K562 (cell line): ENCODE data around the gene NR1H2.

Experiments used
- CTBP1 ChIP-seq: fragments of 450-650 bp; IDR thresholded peaks from 2 replicates; pipeline ENCODE4 v1.6.1; 2016; ENCODE audit warnings: borderline replicate concordance
- CTCF ChIP-seq, 3 experiments: IDR thresholded peaks in 2 of 3; conservative IDR thresholded peaks in 1 of 3; 2 replicates each; pipeline ENCODE4 v1.5.1; 2011 to 2012; ENCODE audit warnings: low read length in 3 of 3, mild to moderate bottlenecking in 3 of 3, control low read depth in 2 of 3, improper control_type of control experiment in 1 of 3, inconsistent platforms in 1 of 3, low read depth in 1 of 3, mixed read lengths in 1 of 3, moderate library complexity in 1 of 3; ENCODE audit not compliant: insufficient read depth in 2 of 3
- DDX20 ChIP-seq: fragments of 450-650 bp; IDR thresholded peaks from 2 replicates; pipeline ENCODE4 v1.6.1; 2016; ENCODE audit warnings: missing genetic modification characterization, low read depth, mild to moderate bottlenecking, missing compliant biosample characterization, moderate library complexity
- E2F8 ChIP-seq: fragments of 450-650 bp; IDR thresholded peaks from 2 replicates; pipeline ENCODE4 v1.7.1; 2018; ENCODE audit warnings: mild to moderate bottlenecking, low read depth; ENCODE audit not compliant: partially characterized antibody
- HNRNPL ChIP-seq: fragments of 200-400 bp; formaldehyde crosslinking; IDR thresholded peaks from 2 replicates; pipeline ENCODE4 v1.6.1; 2017; ENCODE audit warnings: low read depth, mild to moderate bottlenecking, low read length
- MAFK ChIP-seq: IDR thresholded peaks from 2 replicates; pipeline ENCODE4 v1.6.1; 2011; ENCODE audit warnings: low read length, improper control_type of control experiment
- PHF21A ChIP-seq: fragments of 450-650 bp; IDR thresholded peaks from 2 replicates; pipeline ENCODE4 v1.6.1; 2017; ENCODE audit warnings: low read depth, borderline replicate concordance
- POLR2AphosphoS5 ChIP-seq: IDR thresholded peaks from 2 replicates; pipeline ENCODE4 v1.6.1; 2011; ENCODE audit warnings: mild to moderate bottlenecking, low read depth, low read length, moderate library complexity; ENCODE audit not compliant: control insufficient read depth, insufficient read depth
- SMARCA5 ChIP-seq: fragments of 450-650 bp; IDR thresholded peaks from 2 replicates; pipeline ENCODE4 v1.6.1; 2016
- SMC3 ChIP-seq: conservative IDR thresholded peaks from 2 replicates; pipeline ENCODE4 v1.6.1; 2011; ENCODE audit warnings: low read depth, low read length, improper control_type of control experiment; ENCODE audit not compliant: insufficient read depth
- USF2 ChIP-seq: sonication (generic); formaldehyde crosslinking; IDR thresholded peaks from 2 replicates; pipeline ENCODE4 v1.5.0; 2020; ENCODE audit warnings: missing genetic modification reagents
- ZFP36 ChIP-seq: fragments of 150-350 bp; IDR thresholded peaks from 2 replicates; pipeline ENCODE4 v1.6.1; 2018; ENCODE audit warnings: low read length, low read depth; ENCODE audit not compliant: partially characterized antibody
- ZNF785 ChIP-seq: fragments of 250-450 bp; sonication (Bioruptor Pico); IDR thresholded peaks from 2 replicates; pipeline ENCODE4 v1.4.0; 2020; ENCODE audit warnings: mild to moderate bottlenecking
- TF ChIP-seq, protein P1 (sequence below): sonication (generic); formaldehyde crosslinking; IDR thresholded peaks from 2 replicates; pipeline ENCODE4 v1.9.0; 2022; ENCODE audit warnings: mild to moderate bottlenecking, missing genetic modification reagents

DNA sequence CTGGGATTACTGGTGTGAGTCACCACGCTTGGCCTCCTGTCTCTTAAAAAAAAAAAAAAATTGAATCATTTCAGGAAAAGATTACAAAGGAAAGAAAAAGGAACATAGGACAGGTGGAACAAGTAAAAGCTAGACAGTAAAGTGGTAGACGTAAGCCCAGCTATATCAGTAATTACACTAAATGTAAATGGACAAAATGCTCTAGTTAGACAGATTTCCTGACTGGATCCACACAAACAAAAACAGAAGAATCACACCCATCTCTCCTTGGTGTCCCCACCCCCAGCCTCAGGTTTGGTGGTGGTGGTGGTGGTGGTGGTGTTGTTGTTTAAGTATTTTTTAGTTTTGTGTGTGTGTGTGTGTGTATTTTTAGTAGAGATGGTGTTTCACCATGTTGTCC, 36.2 kb downstream of the NR1H2 start:
- TF ChIP-seq MAFK (no peak), CTBP1 (no peak), DDX20 (no peak), POLR2AphosphoS5 (no peak), PHF21A (no peak), CTCF (IDR thresholded peaks at IDR 0.05 in 2 of 3, conservative IDR thresholded peaks at IDR 0.05 in 1 of 3; ENCODE audit: insufficient read depth in 2 of 3, low read depth in 1 of 3, low read length in 3 of 3) (no peak), ZFP36 (no peak), HNRNPL (no peak), USF2 (CRISPR knock-in tag) (no peak), SMC3 (no peak), SMARCA5 (no peak), ZNF785 (CRISPR knock-in tag) (no peak), E2F8 (no peak)
- TF ChIP-seq, protein P1, sequence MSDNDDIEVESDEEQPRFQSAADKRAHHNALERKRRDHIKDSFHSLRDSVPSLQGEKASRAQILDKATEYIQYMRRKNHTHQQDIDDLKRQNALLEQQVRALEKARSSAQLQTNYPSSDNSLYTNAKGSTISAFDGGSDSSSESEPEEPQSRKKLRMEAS (CRISPR knock-in tag): no peak
